Endodermal cell (in vitro differentiated cells): ENCODE data around the gene GABBR1. TPM values are rescaled to one million over a fixed set of nuclear protein-coding genes. Genes with fewer than 3 reads are reported as not detected.

Experiments used
- DNase-seq: peaks from one replicate; pipeline ENCODE4 v3.0.0-alpha.2; 2017
- H3K27ac ChIP-seq: 2 replicates; pipeline ENCODE4 v1.5.1; 2013; ENCODE audit warnings: mild to moderate bottlenecking, low read depth, low read length, moderate library complexity
- H3K27me3 ChIP-seq: 2 replicates; pipeline ENCODE4 v1.6.1; 2013; ENCODE audit warnings: mild to moderate bottlenecking, low read length, moderate library complexity; ENCODE audit not compliant: insufficient read depth, control insufficient read depth, poor library complexity, severe bottlenecking
- H3K36me3 ChIP-seq: 2 replicates; pipeline ENCODE4 v1.7.0; 2013; ENCODE audit warnings: mild to moderate bottlenecking, low read length, moderate library complexity; ENCODE audit not compliant: control insufficient read depth, insufficient read depth
- H3K4me1 ChIP-seq: one replicate; pipeline ENCODE4 v1.7.0; 2013; ENCODE audit warnings: low read length; ENCODE audit not compliant: control insufficient read depth, insufficient read depth
- H3K4me3 ChIP-seq: 2 replicates; pipeline ENCODE4 v1.5.1; 2013; ENCODE audit warnings: mild to moderate bottlenecking, low read length, moderate library complexity
- H3K9ac ChIP-seq: 2 replicates; pipeline ENCODE4 v1.6.1; 2013; ENCODE audit warnings: mild to moderate bottlenecking, low read length, moderate library complexity; ENCODE audit not compliant: poor library complexity, severe bottlenecking; ENCODE audit errors: extremely low read depth
- H3K9me3 ChIP-seq: 2 replicates; pipeline ENCODE4 v1.6.1; 2013; ENCODE audit warnings: mild to moderate bottlenecking, low read length, moderate library complexity; ENCODE audit not compliant: control insufficient read depth
- H3K27ac Mint-ChIP-seq: 2 replicates; pipeline ENCODE4 v1.8.0; 2020; ENCODE audit warnings: mixed read lengths
- H3K27me3 Mint-ChIP-seq: 2 replicates; pipeline ENCODE4 v1.8.0; 2021; ENCODE audit warnings: mild to moderate bottlenecking, mixed read lengths; ENCODE audit not compliant: insufficient read depth
- H3K36me3 Mint-ChIP-seq: 2 replicates; pipeline ENCODE4 v1.8.0; 2020; ENCODE audit warnings: low read depth, mixed read lengths
- H3K4me1 Mint-ChIP-seq: 2 replicates; pipeline ENCODE4 v1.8.0; 2020; ENCODE audit warnings: mixed read lengths
- H3K4me3 Mint-ChIP-seq: 2 replicates; pipeline ENCODE4 v1.8.0; 2020; ENCODE audit warnings: mild to moderate bottlenecking, moderate library complexity, mixed read lengths
- H3K9me3 Mint-ChIP-seq: 2 replicates; pipeline ENCODE4 v1.8.0; 2020; ENCODE audit warnings: mild to moderate bottlenecking, mixed read lengths
- WGBS, 2 experiments: methylation state at CpG; one replicate each; pipeline versions ENCODE4 v1.1.5 to v1.1.7; 2013; ENCODE audit warnings: missing lambda C conversion rate in 2 of 2, mixed read lengths in 1 of 2; ENCODE audit not compliant: insufficient coverage in 1 of 2, insufficient read length in 1 of 2; 5-methylcytosine and 5-hydroxymethylcytosine counted together
- total RNA-seq, 2 donors: library from RNA; stranded (reverse); fragmentation: NEBNext Ultra II Directional in 1 of 2; extraction: Animal tissue kit (Norgen Biotek cat#: 25700) in 1 of 2; gene quantifications; 2 replicates in 1 of 2; 3 replicates in 1 of 2; pipeline ENCODE4 v1.2.1, GENCODE V29; 2021
- TF ChIP-seq, protein P1 (sequence below): fragments of 200-600 bp; sonication (generic); conservative IDR thresholded peaks from 2 replicates; pipeline ENCODE4 v1.5.0; 2021; ENCODE audit warnings: antibody characterized with exemption, mild to moderate bottlenecking

GABBR1 gene
- total RNA-seq, 2 donors from 2014 or later, result 81.8 to 99.1 TPM

DNA sequence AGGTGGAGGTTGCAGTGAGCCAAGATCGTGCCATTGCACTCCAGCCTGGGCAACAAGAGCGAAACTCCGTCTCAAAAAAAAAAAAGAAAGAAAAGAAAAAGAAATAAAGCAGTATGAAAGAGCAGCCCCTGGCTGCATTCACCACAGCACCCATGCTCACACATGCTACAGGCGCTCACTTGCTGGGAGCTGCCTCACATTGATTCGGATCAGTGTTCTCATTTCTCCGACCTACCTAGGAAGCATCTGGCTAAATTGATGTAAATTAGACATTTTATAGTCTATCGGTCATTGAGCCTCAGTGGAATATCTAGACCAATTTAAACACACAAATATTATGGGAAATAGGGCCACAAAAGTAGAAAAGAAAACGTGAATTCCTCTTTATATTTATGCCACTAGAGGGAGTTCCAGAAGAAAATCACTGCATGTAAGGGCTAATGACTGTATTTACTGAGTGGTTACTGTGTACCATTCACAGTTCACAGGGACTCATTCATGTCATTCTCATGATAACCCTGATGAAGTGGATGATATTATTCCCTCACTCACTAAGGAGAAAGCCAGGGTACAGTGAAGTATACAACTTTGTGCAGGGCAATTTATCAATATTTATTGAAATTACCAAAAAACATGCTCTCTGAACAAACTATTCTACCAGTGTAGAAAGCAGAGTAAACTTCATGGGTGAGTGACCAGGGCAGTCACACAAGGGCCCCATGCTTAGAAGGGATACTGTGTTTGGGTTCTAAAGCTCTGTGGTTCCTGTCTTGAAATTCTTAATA is 18.6 kb upstream of the GABBR1 start:
- Mint-ChIP-seq H3K4me1 (peaks cover 20% of the 10 kb centered on the region), H3K27ac (no peak overlapping the region), H3K27me3 (peaks cover 10% of the 10 kb centered on the region), H3K9me3 (no peaks in the 10 kb centered on the region), H3K36me3 (no peaks in the 10 kb centered on the region), H3K4me3 (no peak overlapping the region)
- Histone ChIP-seq H3K9me3 (no peaks in the 10 kb centered on the region), H3K4me3 (no peak overlapping the region), H3K36me3 (no peaks in the 10 kb centered on the region), H3K27ac (no peak overlapping the region), H3K27me3 (peaks cover 19% of the 10 kb centered on the region), H3K9ac (no peak overlapping the region), H3K4me1 (no peaks in the 10 kb centered on the region)
- DNase-seq, result no peak
- 67 to 76% methylated on average over 5 to 7 of the region's 8 CpGs for WGBS, 2 experiments
- TF ChIP-seq, protein P1, sequence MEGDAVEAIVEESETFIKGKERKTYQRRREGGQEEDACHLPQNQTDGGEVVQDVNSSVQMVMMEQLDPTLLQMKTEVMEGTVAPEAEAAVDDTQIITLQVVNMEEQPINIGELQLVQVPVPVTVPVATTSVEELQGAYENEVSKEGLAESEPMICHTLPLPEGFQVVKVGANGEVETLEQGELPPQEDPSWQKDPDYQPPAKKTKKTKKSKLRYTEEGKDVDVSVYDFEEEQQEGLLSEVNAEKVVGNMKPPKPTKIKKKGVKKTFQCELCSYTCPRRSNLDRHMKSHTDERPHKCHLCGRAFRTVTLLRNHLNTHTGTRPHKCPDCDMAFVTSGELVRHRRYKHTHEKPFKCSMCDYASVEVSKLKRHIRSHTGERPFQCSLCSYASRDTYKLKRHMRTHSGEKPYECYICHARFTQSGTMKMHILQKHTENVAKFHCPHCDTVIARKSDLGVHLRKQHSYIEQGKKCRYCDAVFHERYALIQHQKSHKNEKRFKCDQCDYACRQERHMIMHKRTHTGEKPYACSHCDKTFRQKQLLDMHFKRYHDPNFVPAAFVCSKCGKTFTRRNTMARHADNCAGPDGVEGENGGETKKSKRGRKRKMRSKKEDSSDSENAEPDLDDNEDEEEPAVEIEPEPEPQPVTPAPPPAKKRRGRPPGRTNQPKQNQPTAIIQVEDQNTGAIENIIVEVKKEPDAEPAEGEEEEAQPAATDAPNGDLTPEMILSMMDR, result peak; percentile 89

DNA sequence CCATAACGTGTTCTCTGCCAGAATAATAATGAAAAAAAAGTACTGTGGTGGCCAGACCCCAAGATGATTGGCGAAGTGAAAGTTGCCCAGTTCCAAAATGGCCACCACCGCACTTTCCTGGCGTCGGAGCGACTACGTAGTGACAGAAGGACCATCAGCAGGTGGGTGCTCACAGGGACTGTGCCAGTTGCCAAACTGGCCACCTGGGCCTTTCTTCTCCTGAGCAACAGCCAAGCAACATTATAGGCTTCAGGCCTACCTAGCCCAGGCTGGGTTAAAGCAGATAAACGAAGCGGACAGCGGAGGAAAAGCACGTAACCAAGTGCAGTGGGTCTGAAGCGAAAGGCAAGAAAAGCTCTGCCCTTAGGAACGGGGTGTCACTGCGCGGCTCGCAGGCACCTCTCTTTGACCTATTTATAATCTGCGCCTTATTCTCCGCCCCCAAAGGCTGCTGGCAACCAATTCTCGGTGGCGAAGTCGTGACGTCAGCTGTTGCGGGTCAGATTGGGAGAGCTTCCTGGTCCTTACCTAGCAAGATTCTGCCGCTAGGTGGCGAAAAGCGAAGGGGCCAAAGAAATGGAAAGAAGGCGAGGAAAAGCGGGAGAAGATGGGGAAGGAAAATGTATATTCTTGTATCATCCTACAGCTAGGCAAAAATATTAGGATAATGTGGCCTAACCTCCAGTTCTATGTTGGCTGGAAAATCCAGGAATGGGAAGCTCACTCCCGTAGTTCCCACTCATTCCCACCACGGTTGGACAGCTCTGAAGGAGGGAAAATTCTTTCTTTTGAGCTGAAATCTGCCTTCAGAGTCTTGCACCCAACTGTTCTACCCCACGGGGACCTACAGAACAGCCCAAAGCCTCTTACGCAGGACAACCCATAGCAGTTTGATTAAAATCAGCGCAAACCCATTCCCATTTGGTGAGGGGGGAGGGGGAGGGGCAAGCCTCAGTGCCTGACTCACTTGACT is 17.0 kb upstream of the GABBR1 start:
- no peaks in the 10 kb centered on the region for H3K9me3 ChIP-seq
- H3K27me3 ChIP-seq, result peaks cover 7% of the 10 kb centered on the region
- peak overlapping the region; percentile 78 for H3K4me3 ChIP-seq
- TF ChIP-seq, protein P1, result peak; percentile 90
- Mint-ChIP-seq H3K27me3 (no peaks in the 10 kb centered on the region), H3K4me1 (peaks cover 10% of the 10 kb centered on the region), H3K9me3 (no peaks in the 10 kb centered on the region), H3K4me3 (peak overlapping the region; percentile 67), H3K36me3 (no peaks in the 10 kb centered on the region), H3K27ac (peak overlapping the region; percentile 93)
- peak; percentile 99 for DNase-seq
- H3K9ac ChIP-seq, result peak overlapping the region; percentile 41
- H3K4me1 ChIP-seq, result no peaks in the 10 kb centered on the region
- 13 to 14% methylated on average over 21 to 33 of the region's 33 CpGs for WGBS, 2 experiments
- H3K36me3 ChIP-seq, result no peaks in the 10 kb centered on the region
- H3K27ac ChIP-seq, result no peak overlapping the region

DNA sequence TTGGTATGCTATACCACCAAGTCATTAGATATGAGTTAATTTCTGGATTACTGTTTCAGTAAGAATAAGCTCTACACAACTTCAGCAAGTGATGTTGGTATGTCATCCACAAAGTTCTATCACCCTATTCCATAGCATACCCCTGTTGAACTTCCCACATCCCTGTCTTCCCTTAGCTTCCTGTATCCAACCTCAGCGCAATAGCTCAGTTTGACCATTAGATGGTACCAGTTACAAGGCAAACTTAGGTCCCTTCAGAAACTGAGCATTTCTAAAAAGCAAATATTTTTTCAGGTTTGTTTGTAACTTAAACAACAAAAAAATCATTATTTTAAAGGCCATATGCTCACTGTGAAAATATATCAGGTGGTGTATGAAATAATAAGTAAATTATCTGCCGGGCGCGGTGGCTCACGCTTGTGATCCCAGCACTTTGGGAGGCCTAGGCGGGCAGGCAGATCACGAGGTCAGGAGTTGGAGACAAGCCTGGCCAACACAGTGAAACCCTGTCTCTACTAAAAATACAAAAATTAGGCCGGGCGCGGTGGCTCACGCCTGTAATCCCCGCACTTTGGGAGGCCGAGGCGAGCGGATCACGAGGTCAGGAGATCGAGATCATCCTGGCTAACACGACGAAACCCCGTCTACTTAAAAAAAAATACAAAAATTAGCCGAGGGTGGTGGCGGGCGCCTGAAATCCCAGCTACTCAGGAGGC is 15.1 kb upstream of the GABBR1 start:
- H3K9me3 ChIP-seq, result no peaks in the 10 kb centered on the region
- H3K4me3 ChIP-seq, result no peak overlapping the region
- no peak overlapping the region for H3K27ac ChIP-seq
- TF ChIP-seq, protein P1, result peak; percentile 80
- H3K9me3 Mint-ChIP-seq, result no peaks in the 10 kb centered on the region
- DNase-seq, result no peak
- H3K27me3 ChIP-seq, result no peaks in the 10 kb centered on the region
- no peak overlapping the region for H3K9ac ChIP-seq
- 87 to 88% methylated on average over 18 to 23 of the region's 23 CpGs for WGBS, 2 experiments
- no peak overlapping the region for H3K4me3 Mint-ChIP-seq
- no peaks in the 10 kb centered on the region for H3K36me3 Mint-ChIP-seq
- no peaks in the 10 kb centered on the region for H3K4me1 ChIP-seq
- H3K4me1 Mint-ChIP-seq, result peaks cover 3% of the 10 kb centered on the region
- no peaks in the 10 kb centered on the region for H3K27me3 Mint-ChIP-seq
- H3K36me3 ChIP-seq, result no peaks in the 10 kb centered on the region
- H3K27ac Mint-ChIP-seq, result no peak overlapping the region
